Body of pancreas (tissue), 4 donors: Measurements from ENCODE around the gene SLC24A1.

ENCODE experiments used
- POLR2A ChIP-seq, 3 donors: fragments of 450-650 bp; IDR thresholded peaks; one replicate each; pipeline ENCODE4 v1.6.1; 2016; ENCODE audit warnings: antibody characterized with exemption in 3 of 3, mild to moderate bottlenecking in 2 of 3
- TF ChIP-seq, protein P1 (sequence below), 7 experiments: fragments of 450-650 bp in 4 of 7; fragments of 200-600 bp in 3 of 7; sonication (generic) in 3 of 7; IDR thresholded peaks; one replicate each; pipeline ENCODE4 v1.5.1; 2016 to 2019; ENCODE audit warnings: antibody characterized with exemption in 7 of 7

DNA sequence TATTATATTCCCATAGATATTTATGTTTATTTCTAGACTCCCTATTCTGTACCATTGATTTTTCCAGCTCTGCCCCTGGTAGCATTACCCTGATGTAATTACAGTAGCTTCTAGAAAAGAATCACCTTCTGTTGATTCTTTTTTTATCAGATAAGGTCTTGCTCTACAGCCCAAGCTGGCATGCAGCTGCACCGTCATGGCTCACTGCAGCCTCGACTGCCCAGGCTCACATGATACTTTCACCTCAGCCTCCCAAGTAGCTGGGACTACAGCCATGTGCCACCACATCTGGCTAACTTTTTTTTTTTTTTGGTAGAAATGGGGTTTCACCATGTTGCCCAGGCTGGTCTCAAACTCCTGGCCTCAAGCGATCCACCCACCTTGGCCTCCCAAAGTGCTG, 41.8 kb downstream of the SLC24A1 start:
- TF ChIP-seq, protein P1, sequence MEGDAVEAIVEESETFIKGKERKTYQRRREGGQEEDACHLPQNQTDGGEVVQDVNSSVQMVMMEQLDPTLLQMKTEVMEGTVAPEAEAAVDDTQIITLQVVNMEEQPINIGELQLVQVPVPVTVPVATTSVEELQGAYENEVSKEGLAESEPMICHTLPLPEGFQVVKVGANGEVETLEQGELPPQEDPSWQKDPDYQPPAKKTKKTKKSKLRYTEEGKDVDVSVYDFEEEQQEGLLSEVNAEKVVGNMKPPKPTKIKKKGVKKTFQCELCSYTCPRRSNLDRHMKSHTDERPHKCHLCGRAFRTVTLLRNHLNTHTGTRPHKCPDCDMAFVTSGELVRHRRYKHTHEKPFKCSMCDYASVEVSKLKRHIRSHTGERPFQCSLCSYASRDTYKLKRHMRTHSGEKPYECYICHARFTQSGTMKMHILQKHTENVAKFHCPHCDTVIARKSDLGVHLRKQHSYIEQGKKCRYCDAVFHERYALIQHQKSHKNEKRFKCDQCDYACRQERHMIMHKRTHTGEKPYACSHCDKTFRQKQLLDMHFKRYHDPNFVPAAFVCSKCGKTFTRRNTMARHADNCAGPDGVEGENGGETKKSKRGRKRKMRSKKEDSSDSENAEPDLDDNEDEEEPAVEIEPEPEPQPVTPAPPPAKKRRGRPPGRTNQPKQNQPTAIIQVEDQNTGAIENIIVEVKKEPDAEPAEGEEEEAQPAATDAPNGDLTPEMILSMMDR (IDR thresholded peaks at IDR 0.05) = no peak
- TF ChIP-seq POLR2A (IDR thresholded peaks at IDR 0.05) = no peak
